CD14-positive monocyte (primary cell): ENCODE data around the gene GTF3C5. TPM values are rescaled to one million over a fixed set of nuclear protein-coding genes. Genes with fewer than 3 reads are reported as not detected.

Source experiments
- DNase-seq, 3 donors: peaks; one replicate each; pipeline ENCODE4 v3.0.0-alpha.2; 2011 to 2022
- H2AFZ ChIP-seq: 2 replicates; pipeline ENCODE4 v1.6.0; 2012; ENCODE audit warnings: mild to moderate bottlenecking, low read depth, low read length, inconsistent platforms; ENCODE audit not compliant: insufficient read depth, poor library complexity, severe bottlenecking
- H3K27ac ChIP-seq, 2 donors: 1 replicate in 1 of 2; 2 replicates in 1 of 2; pipeline ENCODE4 v1.5.1; 2012 to 2013; ENCODE audit warnings: low read length in 2 of 2, control low read depth in 1 of 2, inconsistent platforms in 1 of 2, low read depth in 1 of 2, mild to moderate bottlenecking in 1 of 2
- H3K27me3 ChIP-seq, 2 donors: one replicate each; pipeline versions ENCODE4 v1.6.0 to v1.6.1; 2011 to 2013; ENCODE audit warnings: low read length in 2 of 2; ENCODE audit not compliant: control insufficient read depth in 2 of 2, insufficient read depth in 2 of 2
- H3K36me3 ChIP-seq, 2 donors: replicated peaks in 1 of 2; 1 replicate in 1 of 2; 2 replicates in 1 of 2; pipeline versions ENCODE4 v1.5.1 to v1.6.1; 2012 to 2013; ENCODE audit warnings: low read length in 2 of 2, control low read depth in 1 of 2, inconsistent platforms in 1 of 2, mild to moderate bottlenecking in 1 of 2; ENCODE audit not compliant: insufficient read depth in 2 of 2, control insufficient read depth in 1 of 2
- H3K4me1 ChIP-seq, 2 donors: 1 replicate in 1 of 2; 2 replicates in 1 of 2; pipeline versions ENCODE4 v1.5.1 to v1.6.1; 2012 to 2013; ENCODE audit warnings: low read length in 2 of 2, control low read depth in 1 of 2, inconsistent platforms in 1 of 2, mild to moderate bottlenecking in 1 of 2, moderate library complexity in 1 of 2; ENCODE audit not compliant: insufficient read depth in 2 of 2, control insufficient read depth in 1 of 2
- H3K4me2 ChIP-seq: replicated peaks from 2 replicates; pipeline ENCODE3; 2012; ENCODE audit warnings: low read length, moderate library complexity, mild to moderate bottlenecking; ENCODE audit not compliant: poor library complexity, severe bottlenecking; ENCODE audit errors: extremely low read depth
- H3K4me3 ChIP-seq, 3 experiments: fragments of 200-600 bp in 1 of 3; sonication (generic) in 1 of 3; replicated peaks in 1 of 3; 1 replicate in 2 of 3; 2 replicates in 1 of 3; pipeline ENCODE4 v1.5.1; 2011 to 2013; ENCODE audit warnings: low read length in 3 of 3, mild to moderate bottlenecking in 3 of 3, control low read depth in 2 of 3, low read depth in 2 of 3, inconsistent platforms in 1 of 3, moderate library complexity in 1 of 3
- H3K79me2 ChIP-seq: 2 replicates; pipeline ENCODE4 v1.6.0; 2012; ENCODE audit warnings: mild to moderate bottlenecking, control low read depth, inconsistent platforms, low read length, moderate library complexity; ENCODE audit not compliant: insufficient read depth
- H3K9ac ChIP-seq: 2 replicates; pipeline ENCODE4 v1.6.0; 2017; ENCODE audit warnings: low read length, mild to moderate bottlenecking; ENCODE audit not compliant: insufficient read depth, poor library complexity, severe bottlenecking
- H3K9me3 ChIP-seq, 2 donors: replicated peaks in 1 of 2; 1 replicate in 1 of 2; 2 replicates in 1 of 2; pipeline versions ENCODE4 v1.5.1 to v1.6.1; 2012 to 2013; ENCODE audit warnings: low read length in 2 of 2, control low read depth in 1 of 2; ENCODE audit not compliant: control insufficient read depth in 1 of 2, insufficient read depth in 1 of 2
- H4K20me1 ChIP-seq: 2 replicates; pipeline ENCODE4 v1.6.0; 2012; ENCODE audit warnings: mild to moderate bottlenecking, low read length, control low read depth, moderate library complexity; ENCODE audit not compliant: insufficient read depth
- H3K27ac Mint-ChIP-seq, 7 donors: one replicate each; pipeline ENCODE4 v1.8.0; 2020; ENCODE audit warnings: mild to moderate bottlenecking in 7 of 7, mixed read lengths in 7 of 7, moderate library complexity in 6 of 7, inconsistent platforms in 2 of 7
- H3K27me3 Mint-ChIP-seq, 3 donors: one replicate each; pipeline ENCODE4 v1.8.0; 2021 to 2022; ENCODE audit warnings: low read depth in 3 of 3, mild to moderate bottlenecking in 3 of 3, mixed read lengths in 3 of 3, moderate library complexity in 3 of 3, inconsistent platforms in 1 of 3
- H3K36me3 Mint-ChIP-seq, 2 donors: one replicate each; pipeline ENCODE4 v1.8.0; 2020; ENCODE audit warnings: mixed read lengths in 2 of 2, inconsistent platforms in 1 of 2, mild to moderate bottlenecking in 1 of 2
- H3K4me1 Mint-ChIP-seq: one replicate; pipeline ENCODE4 v1.8.0; 2020; ENCODE audit warnings: mild to moderate bottlenecking, mixed read lengths
- H3K4me3 Mint-ChIP-seq, 2 donors: one replicate each; pipeline ENCODE4 v1.8.0; 2020; ENCODE audit warnings: mild to moderate bottlenecking in 2 of 2, mixed read lengths in 2 of 2, moderate library complexity in 1 of 2
- H3K9me3 Mint-ChIP-seq, 7 donors: one replicate each; pipeline ENCODE4 v1.8.0; 2020 to 2022; ENCODE audit warnings: mixed read lengths in 7 of 7, mild to moderate bottlenecking in 6 of 7, moderate library complexity in 6 of 7, inconsistent platforms in 2 of 7
- WGBS: methylation state at CpG from one replicate; pipeline ENCODE4 v1.1.5; 2013; ENCODE audit warnings: missing lambda C conversion rate; ENCODE audit not compliant: insufficient coverage; 5-methylcytosine and 5-hydroxymethylcytosine counted together
- intact Hi-C, 2 donors: fragments of 100-400 bp; cut with micrococcal nuclease; formaldehyde crosslinking; loops; one replicate each; pipeline versions ENCODE4 v1.15.0 to v1.15.1; 2023
- polyA plus RNA-seq, 3 donors: library from polyadenylated mRNA; depleted of rRNA in 1 of 3; unstranded in 2 of 3; stranded (reverse) in 1 of 3; fragments of 300-500 nt in 2 of 3; fragments of >200 nt in 1 of 3; fragmentation: Illumina TruSeq in 2 of 3; gene quantifications; 1 replicate in 2 of 3; 2 replicates in 1 of 3; pipeline ENCODE4 v1.2.3, GENCODE V29; 2012 to 2021
- TF ChIP-seq, protein P1 (sequence below): fragments of 200-600 bp; IDR thresholded peaks from one replicate; pipeline ENCODE4 v1.8.0; 2022; ENCODE audit warnings: antibody characterized with exemption, mild to moderate bottlenecking

Gene GTF3C5
- polyA plus RNA-seq, 3 donors: 21.3 to 75.6 (median 24.4) TPM

DNA sequence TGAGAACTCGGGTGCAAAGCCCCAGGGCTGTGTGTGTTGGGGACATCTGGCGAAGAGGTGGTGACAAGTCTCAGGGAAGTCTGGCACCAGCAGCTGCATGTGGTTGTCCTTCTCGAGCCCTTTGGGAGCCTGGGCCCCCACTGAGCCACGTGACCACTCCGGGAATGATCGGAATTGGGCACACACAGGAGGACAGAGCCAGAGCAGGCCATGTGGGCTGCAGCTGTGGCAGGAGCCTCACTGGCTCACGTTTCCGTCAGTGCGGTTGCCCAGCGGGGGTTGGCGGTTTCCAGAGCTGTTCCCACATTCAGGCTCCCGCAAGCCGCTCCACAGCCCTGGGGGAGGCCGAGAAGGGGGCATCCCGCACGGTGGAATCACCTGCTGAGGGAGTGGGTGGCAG, 24.2 kb downstream of the GTF3C5 start:
- H3K4me3 ChIP-seq: no peak overlapping the region
- Mint-ChIP-seq H3K4me1 (peaks cover 20% of the 10 kb centered on the region), H3K4me3 (no peak overlapping the region), H3K27me3 (peaks cover 0 to 4% (median 1%) of the 10 kb centered on the region in 3 donors), H3K27ac (no peak overlapping the region), H3K9me3 (no peaks in the 10 kb centered on the region), H3K36me3 (peaks cover 67 to 86% of the 10 kb centered on the region in 2 donors)
- H3K9ac ChIP-seq: no peak overlapping the region
- H3K4me1 ChIP-seq: peaks cover 4 to 14% of the 10 kb centered on the region in 2 donors
- H2AFZ ChIP-seq: no peak overlapping the region
- no peaks in the 10 kb centered on the region for H4K20me1 ChIP-seq
- peaks cover 77 to 86% of the 10 kb centered on the region in 2 donors for H3K36me3 ChIP-seq
- intact Hi-C loops: no loop called here
- TF ChIP-seq, protein P1, sequence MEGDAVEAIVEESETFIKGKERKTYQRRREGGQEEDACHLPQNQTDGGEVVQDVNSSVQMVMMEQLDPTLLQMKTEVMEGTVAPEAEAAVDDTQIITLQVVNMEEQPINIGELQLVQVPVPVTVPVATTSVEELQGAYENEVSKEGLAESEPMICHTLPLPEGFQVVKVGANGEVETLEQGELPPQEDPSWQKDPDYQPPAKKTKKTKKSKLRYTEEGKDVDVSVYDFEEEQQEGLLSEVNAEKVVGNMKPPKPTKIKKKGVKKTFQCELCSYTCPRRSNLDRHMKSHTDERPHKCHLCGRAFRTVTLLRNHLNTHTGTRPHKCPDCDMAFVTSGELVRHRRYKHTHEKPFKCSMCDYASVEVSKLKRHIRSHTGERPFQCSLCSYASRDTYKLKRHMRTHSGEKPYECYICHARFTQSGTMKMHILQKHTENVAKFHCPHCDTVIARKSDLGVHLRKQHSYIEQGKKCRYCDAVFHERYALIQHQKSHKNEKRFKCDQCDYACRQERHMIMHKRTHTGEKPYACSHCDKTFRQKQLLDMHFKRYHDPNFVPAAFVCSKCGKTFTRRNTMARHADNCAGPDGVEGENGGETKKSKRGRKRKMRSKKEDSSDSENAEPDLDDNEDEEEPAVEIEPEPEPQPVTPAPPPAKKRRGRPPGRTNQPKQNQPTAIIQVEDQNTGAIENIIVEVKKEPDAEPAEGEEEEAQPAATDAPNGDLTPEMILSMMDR: no peak
- no peak overlapping the region for H3K4me2 ChIP-seq
- no peak for DNase-seq
- H3K27me3 ChIP-seq: no peaks in the 10 kb centered on the region
- 97% methylated on average over 16 of the region's 16 CpGs for WGBS
- no peaks in the 10 kb centered on the region for H3K9me3 ChIP-seq
- no peak overlapping the region for H3K27ac ChIP-seq
- H3K79me2 ChIP-seq: no peaks in the 10 kb centered on the region

DNA sequence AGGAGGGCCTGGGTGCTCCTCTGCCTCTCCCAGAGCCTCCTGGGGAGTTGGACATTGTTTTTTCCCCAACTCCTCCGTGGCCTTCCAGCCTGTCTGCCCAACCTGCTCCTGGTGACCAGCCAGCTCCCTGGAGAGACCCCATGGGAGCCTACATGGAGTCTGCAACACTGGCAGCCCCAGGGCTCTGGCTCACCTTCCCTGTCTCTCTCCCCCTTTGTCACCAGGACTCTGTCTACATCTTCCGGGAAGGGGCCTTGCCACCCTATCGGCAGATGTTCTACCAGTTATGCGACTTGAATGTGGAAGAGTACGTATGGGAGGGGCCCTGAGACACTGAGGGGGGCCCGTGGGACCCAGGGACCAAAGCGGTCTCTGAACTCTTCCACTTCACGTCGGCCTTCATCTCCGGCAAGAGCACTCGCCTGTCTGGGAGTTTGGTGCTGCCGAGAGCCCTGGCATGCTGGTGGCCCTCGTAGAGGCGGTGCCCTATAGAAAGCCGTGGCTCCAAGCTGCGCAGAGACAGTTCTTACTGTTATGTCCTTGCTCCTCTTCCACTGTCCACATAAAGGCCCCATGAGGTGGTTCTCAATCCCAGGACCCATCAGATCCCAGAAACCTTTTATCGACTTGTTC, 25.1 kb downstream of the GTF3C5 start:
- TF ChIP-seq, protein P1: no peak

More for the DNA sequence above, 25.1 kb downstream of the GTF3C5 start:
- intact Hi-C loops: no loop called here
- Mint-ChIP-seq H3K27me3 (peaks cover 3 to 5% (median 4%) of the 10 kb centered on the region in 3 donors), H3K4me3 (no peak overlapping the region), H3K36me3 (peaks cover 62 to 78% of the 10 kb centered on the region in 2 donors), H3K27ac (peak overlapping the region in 1 of 7 donors; percentile 28), H3K4me1 (peaks cover 26% of the 10 kb centered on the region), H3K9me3 (no peaks in the 10 kb centered on the region)
- Histone ChIP-seq H2AFZ (no peak overlapping the region), H3K4me1 (peaks cover 4 to 20% of the 10 kb centered on the region in 2 donors), H3K4me2 (no peak overlapping the region), H3K9me3 (no peaks in the 10 kb centered on the region), H4K20me1 (no peaks in the 10 kb centered on the region), H3K4me3 (no peak overlapping the region), H3K79me2 (no peaks in the 10 kb centered on the region), H3K36me3 (peaks cover 68 to 76% of the 10 kb centered on the region in 2 donors), H3K27me3 (no peaks in the 10 kb centered on the region), H3K9ac (no peak overlapping the region), H3K27ac (no peak overlapping the region)
- whole genome bisulfite sequencing: 99% methylated on average over 12 of the region's 17 CpGs
- DNase-seq: no peak
